SK-N-SH (cell line): Measurements from ENCODE around the gene PDIA4. TPM values are rescaled to one million over a fixed set of nuclear protein-coding genes. Genes with fewer than 3 reads are reported as not detected.
A peak's percentile ranks its signal among the peaks of the same experiment; 100 is the strongest.

Experiments
- CTCF ChIA-PET: fragments of 300-600, 350-600 bp; formaldehyde crosslinking; extraction: SDS; loops from one replicate; lab custom pipeline; 2021; lab: Yijun Ruan, JAX
- POLR2A ChIA-PET: fragments of 350-600 bp; sonication (Branson Sonifier 250); formaldehyde crosslinking; extraction: SDS; loops from one replicate; lab custom pipeline; 2020; ENCODE audit warnings: antibody characterized with exemption, inconsistent platforms; lab: Yijun Ruan, JAX
- DNase-seq: peaks from one replicate; pipeline ENCODE4 v3.0.0; 2012
- H2AFZ ChIP-seq: fragments of 200-600 bp; sonication (generic); 2 replicates; pipeline ENCODE4 v1.8.1; 2016; ENCODE audit warnings: antibody characterized with exemption, mild to moderate bottlenecking, low read depth
- H3F3A ChIP-seq: fragments of 200-600 bp; sonication (generic); replicated peaks from 2 replicates; pipeline ENCODE3; 2016; ENCODE audit warnings: antibody characterized with exemption, mild to moderate bottlenecking; ENCODE audit not compliant: insufficient read depth
- H3K27ac ChIP-seq, 2 experiments: fragments of 200-500 bp in 1 of 2; fragments of 200-600 bp in 1 of 2; sonication (Bioruptor generic) in 1 of 2; sonication (generic), shearing (Covaris generic) in 1 of 2; 2 replicates each; pipeline versions ENCODE4 v1.5.1 to v1.6.1; 2014 to 2016; ENCODE audit warnings: low read depth in 2 of 2, inconsistent platforms in 1 of 2, low read length in 1 of 2, mild to moderate bottlenecking in 1 of 2, mixed read lengths in 1 of 2
- H3K27me3 ChIP-seq: fragments of 200-600 bp; sonication (generic), shearing (Covaris generic); 2 replicates; pipeline ENCODE4 v1.6.1; 2016; ENCODE audit warnings: mixed run types; ENCODE audit not compliant: insufficient read depth
- H3K36me3 ChIP-seq, 2 experiments: fragments of 200-500 bp in 1 of 2; fragments of 200-600 bp in 1 of 2; sonication (Bioruptor generic) in 1 of 2; sonication (generic) in 1 of 2; replicated peaks in 1 of 2; 2 replicates each; pipeline versions ENCODE3 to v1.5.1; 2014 to 2016; ENCODE audit warnings: low read length in 1 of 2, mild to moderate bottlenecking in 1 of 2; ENCODE audit not compliant: insufficient read depth in 2 of 2, control insufficient read depth in 1 of 2
- H3K4me1 ChIP-seq, 2 experiments: fragments of 200-500 bp in 1 of 2; fragments of 200-600 bp in 1 of 2; sonication (Bioruptor generic) in 1 of 2; sonication (generic), shearing (Covaris generic) in 1 of 2; 2 replicates each; pipeline versions ENCODE4 v1.5.1 to v1.6.1; 2014 to 2016; ENCODE audit warnings: low read depth in 1 of 2, low read length in 1 of 2, mixed run types in 1 of 2; ENCODE audit not compliant: insufficient read depth in 2 of 2, control insufficient read depth in 1 of 2
- H3K4me2 ChIP-seq: fragments of 200-600 bp; sonication (generic), shearing (Covaris generic); 2 replicates; pipeline ENCODE4 v1.6.1; 2017; ENCODE audit warnings: mixed run types
- H3K4me3 ChIP-seq, 2 experiments: fragments of 200-500 bp in 1 of 2; fragments of 200-600 bp in 1 of 2; sonication (Bioruptor generic) in 1 of 2; sonication (generic), shearing (Covaris generic) in 1 of 2; 2 replicates each; pipeline versions ENCODE4 v1.5.1 to v1.8.1; 2014 to 2016; ENCODE audit warnings: low read depth in 2 of 2, inconsistent platforms in 1 of 2, low read length in 1 of 2, mild to moderate bottlenecking in 1 of 2, mixed read lengths in 1 of 2, moderate library complexity in 1 of 2
- H3K79me2 ChIP-seq: fragments of 200-600 bp; sonication (generic); 2 replicates; pipeline ENCODE4 v1.8.1; 2017; ENCODE audit warnings: mild to moderate bottlenecking; ENCODE audit not compliant: insufficient read depth
- H3K9ac ChIP-seq: fragments of 200-600 bp; sonication (generic); 2 replicates; pipeline ENCODE4 v1.6.1; 2017; ENCODE audit warnings: mixed run types
- H3K9me2 ChIP-seq: fragments of 200-600 bp; sonication (generic); 2 replicates; pipeline ENCODE4 v1.6.1; 2017; ENCODE audit warnings: mixed run types
- H3K9me3 ChIP-seq: fragments of 200-600 bp; sonication (generic); 2 replicates; pipeline ENCODE4 v1.6.1; 2017; ENCODE audit warnings: mixed run types, mild to moderate bottlenecking, moderate library complexity
- H4K20me1 ChIP-seq: fragments of 200-600 bp; sonication (generic); 2 replicates; pipeline ENCODE4 v1.6.1; 2017; ENCODE audit warnings: mild to moderate bottlenecking, mixed run types; ENCODE audit not compliant: insufficient read depth
- CHD2 ChIP-seq: fragments of 150-350 bp; IDR thresholded peaks from 2 replicates; pipeline ENCODE4 v1.6.1; 2018; ENCODE audit warnings: low read length; ENCODE audit not compliant: partially characterized antibody
- ELF1 ChIP-seq: IDR thresholded peaks from 2 replicates; pipeline ENCODE4 v1.4.0; 2012
- FOSL2 ChIP-seq: IDR thresholded peaks from 2 replicates; pipeline ENCODE4 v1.4.0; 2012; ENCODE audit warnings: low read depth, mild to moderate bottlenecking, moderate library complexity, borderline replicate concordance
- FOXJ3 ChIP-seq: sonication (generic); formaldehyde crosslinking; IDR thresholded peaks from 2 replicates; pipeline ENCODE4 v1.5.1; 2020; ENCODE audit warnings: mild to moderate bottlenecking, missing genetic modification reagents
- FOXM1 ChIP-seq: IDR thresholded peaks from 2 replicates; pipeline ENCODE4 v1.4.0; 2012; ENCODE audit warnings: low read depth, mild to moderate bottlenecking
- GATA2 ChIP-seq: sonication (generic); formaldehyde crosslinking; IDR thresholded peaks from 2 replicates; pipeline ENCODE4 v1.5.0; 2020; ENCODE audit warnings: mild to moderate bottlenecking, missing genetic modification reagents
- MXI1 ChIP-seq: IDR thresholded peaks from 2 replicates; pipeline ENCODE4 v1.6.1; 2012; ENCODE audit warnings: mild to moderate bottlenecking, low read depth, low read length, improper control_type of control experiment
- RAD21 ChIP-seq: IDR thresholded peaks from 2 replicates; pipeline ENCODE4 v1.6.1; 2012; ENCODE audit warnings: mild to moderate bottlenecking, low read length
- RCOR1 ChIP-seq: fragments of 150-350 bp; IDR thresholded peaks from 2 replicates; pipeline ENCODE4 v1.6.1; 2017; ENCODE audit warnings: antibody characterized with exemption, low read length
- RFX5 ChIP-seq: IDR thresholded peaks from 2 replicates; pipeline ENCODE4 v1.6.1; 2012; ENCODE audit warnings: mild to moderate bottlenecking, improper control_type of control experiment, low read length
- SIN3A ChIP-seq: IDR thresholded peaks from 2 replicates; pipeline ENCODE4 v1.6.1; 2012; ENCODE audit warnings: low read depth, mild to moderate bottlenecking, low read length, moderate library complexity, borderline replicate concordance
- SMC3 ChIP-seq: IDR thresholded peaks from 2 replicates; pipeline ENCODE4 v1.6.1; 2012; ENCODE audit warnings: low read depth, low read length, improper control_type of control experiment
- TEAD4 ChIP-seq: IDR thresholded peaks from 2 replicates; pipeline ENCODE4 v1.4.0; 2012; ENCODE audit warnings: mild to moderate bottlenecking, borderline replicate concordance; ENCODE audit not compliant: insufficient read depth
- YY1 ChIP-seq: IDR thresholded peaks from 2 replicates; pipeline ENCODE4 v1.4.0; 2012; ENCODE audit warnings: low read depth, mild to moderate bottlenecking
- WGBS: methylation state at CpG from one replicate; pipeline ENCODE4 v1.1.6; 2017; ENCODE audit warnings: low lambda C conversion rate; 5-methylcytosine and 5-hydroxymethylcytosine counted together
- polyA plus RNA-seq, 3 experiments: library from polyadenylated mRNA; depleted of rRNA; stranded (reverse); fragments of >200 nt; gene quantifications; 2 replicates each; pipeline ENCODE4 v1.2.3, GENCODE V29; 2012
- TF ChIP-seq, protein P1 (sequence below): fragments of 200-600 bp; sonication (generic); IDR thresholded peaks from 2 replicates; pipeline ENCODE4 v1.6.1; 2017; ENCODE audit warnings: antibody characterized with exemption, mild to moderate bottlenecking, moderate library complexity
- TF ChIP-seq, protein P2 (sequence below): IDR thresholded peaks from 2 replicates; pipeline ENCODE4 v1.4.0; 2012; ENCODE audit warnings: low read depth, borderline replicate concordance
- TF ChIP-seq, protein P3 (sequence below): IDR thresholded peaks from 2 replicates; pipeline ENCODE4; 2012
- TF ChIP-seq, protein P4 (sequence below): fragments of 150-350 bp; IDR thresholded peaks from 2 replicates; pipeline ENCODE4 v1.6.1; 2016; ENCODE audit warnings: mild to moderate bottlenecking, low read depth, low read length
- TF ChIP-seq, protein P5 (sequence below): fragments of 150-350 bp; IDR thresholded peaks from 2 replicates; pipeline ENCODE4 v1.6.1; 2017; ENCODE audit warnings: antibody characterized with exemption, low read length, low read depth, borderline replicate concordance

The PDIA4 gene
- polyA plus RNA-seq, 1 of the 3 experiments (the other 2 are of a cell fraction) = 400 TPM

DNA sequence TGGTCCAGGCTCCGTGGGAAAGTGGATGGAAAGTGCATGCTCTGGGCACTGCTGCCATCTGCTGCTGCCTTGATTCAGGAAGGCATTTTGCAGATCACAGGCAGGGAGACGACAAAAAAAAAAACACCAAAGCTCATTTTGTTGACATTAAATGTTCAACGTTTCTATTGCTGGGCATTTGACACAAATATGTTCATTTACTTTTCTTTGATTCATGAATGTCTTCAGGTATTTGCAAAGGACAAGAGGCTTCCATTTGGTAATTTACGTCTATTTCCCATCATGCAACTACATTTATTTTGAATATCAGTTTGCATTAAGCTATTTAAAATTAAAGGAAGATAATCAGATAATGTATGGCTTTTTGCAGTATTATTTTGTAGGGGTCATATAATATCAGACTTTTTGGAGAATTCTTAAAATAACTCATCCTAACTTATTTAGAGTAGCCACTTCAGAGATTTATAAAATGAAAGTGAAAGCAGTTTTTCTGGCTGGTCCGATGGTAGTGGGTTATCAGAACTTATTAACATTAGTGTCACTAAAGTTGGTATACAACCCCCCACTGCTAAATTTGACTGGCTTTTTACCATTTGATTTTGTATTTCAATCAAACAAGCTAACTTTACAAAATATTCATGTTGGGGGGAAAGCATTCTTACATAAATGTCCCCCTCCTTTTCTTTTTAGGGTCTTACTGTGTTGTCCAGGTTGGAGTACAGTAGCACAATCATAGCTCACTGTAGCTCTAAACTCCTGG, 65.3 kb downstream of the PDIA4 start:
- Histone ChIP-seq H3K9ac (peak overlapping the region; percentile 68), H3K4me2 (peak overlapping the region; percentile 74), H3K9me2 (no peaks in the 10 kb centered on the region), H3F3A (peaks cover 15% of the 10 kb centered on the region), H2AFZ (peak overlapping the region; percentile 90), H3K27ac (peak overlapping the region; percentile 24 to 73), H3K4me3 (peak overlapping the region; percentile 56 to 69), H3K79me2 (no peaks in the 10 kb centered on the region), H3K4me1 (no peaks in the 10 kb centered on the region; a peak in 2 of 4 replicates), H3K36me3 (no peaks in the 10 kb centered on the region), H3K27me3 (no peaks in the 10 kb centered on the region), H4K20me1 (no peaks in the 10 kb centered on the region), H3K9me3 (no peaks in the 10 kb centered on the region)
- DNase-seq = peak; percentile 82
- ChIA-PET CTCF (interaction anchor here (0.6 to 10.3 kb wide), 63 partner anchors 8 to 700 kb away, joined by 3 to 114 read pairs (median 4); partner anchors contain the start of gene PDIA4), POLR2A (interaction anchor here (0.7 to 1.4 kb wide), 4 partner anchors 20 to 440 kb away, joined by 3 read pairs; partner anchors contain the start of genes CUL1 and ZNF425)
- WGBS = 0% methylated on average over 5 of the region's 5 CpGs
- no peak for TF ChIP-seq ELF1
- TF ChIP-seq, protein P1, sequence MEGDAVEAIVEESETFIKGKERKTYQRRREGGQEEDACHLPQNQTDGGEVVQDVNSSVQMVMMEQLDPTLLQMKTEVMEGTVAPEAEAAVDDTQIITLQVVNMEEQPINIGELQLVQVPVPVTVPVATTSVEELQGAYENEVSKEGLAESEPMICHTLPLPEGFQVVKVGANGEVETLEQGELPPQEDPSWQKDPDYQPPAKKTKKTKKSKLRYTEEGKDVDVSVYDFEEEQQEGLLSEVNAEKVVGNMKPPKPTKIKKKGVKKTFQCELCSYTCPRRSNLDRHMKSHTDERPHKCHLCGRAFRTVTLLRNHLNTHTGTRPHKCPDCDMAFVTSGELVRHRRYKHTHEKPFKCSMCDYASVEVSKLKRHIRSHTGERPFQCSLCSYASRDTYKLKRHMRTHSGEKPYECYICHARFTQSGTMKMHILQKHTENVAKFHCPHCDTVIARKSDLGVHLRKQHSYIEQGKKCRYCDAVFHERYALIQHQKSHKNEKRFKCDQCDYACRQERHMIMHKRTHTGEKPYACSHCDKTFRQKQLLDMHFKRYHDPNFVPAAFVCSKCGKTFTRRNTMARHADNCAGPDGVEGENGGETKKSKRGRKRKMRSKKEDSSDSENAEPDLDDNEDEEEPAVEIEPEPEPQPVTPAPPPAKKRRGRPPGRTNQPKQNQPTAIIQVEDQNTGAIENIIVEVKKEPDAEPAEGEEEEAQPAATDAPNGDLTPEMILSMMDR = peak; percentile 100
- TF ChIP-seq, protein P2, sequence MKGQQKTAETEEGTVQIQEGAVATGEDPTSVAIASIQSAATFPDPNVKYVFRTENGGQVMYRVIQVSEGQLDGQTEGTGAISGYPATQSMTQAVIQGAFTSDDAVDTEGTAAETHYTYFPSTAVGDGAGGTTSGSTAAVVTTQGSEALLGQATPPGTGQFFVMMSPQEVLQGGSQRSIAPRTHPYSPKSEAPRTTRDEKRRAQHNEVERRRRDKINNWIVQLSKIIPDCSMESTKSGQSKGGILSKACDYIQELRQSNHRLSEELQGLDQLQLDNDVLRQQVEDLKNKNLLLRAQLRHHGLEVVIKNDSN = no peak
- peak; percentile 70 for TF ChIP-seq CHD2
- peak; percentile 78; the same call in 1 of the 2 replicates for TF ChIP-seq MXI1
- TF ChIP-seq, protein P3, sequence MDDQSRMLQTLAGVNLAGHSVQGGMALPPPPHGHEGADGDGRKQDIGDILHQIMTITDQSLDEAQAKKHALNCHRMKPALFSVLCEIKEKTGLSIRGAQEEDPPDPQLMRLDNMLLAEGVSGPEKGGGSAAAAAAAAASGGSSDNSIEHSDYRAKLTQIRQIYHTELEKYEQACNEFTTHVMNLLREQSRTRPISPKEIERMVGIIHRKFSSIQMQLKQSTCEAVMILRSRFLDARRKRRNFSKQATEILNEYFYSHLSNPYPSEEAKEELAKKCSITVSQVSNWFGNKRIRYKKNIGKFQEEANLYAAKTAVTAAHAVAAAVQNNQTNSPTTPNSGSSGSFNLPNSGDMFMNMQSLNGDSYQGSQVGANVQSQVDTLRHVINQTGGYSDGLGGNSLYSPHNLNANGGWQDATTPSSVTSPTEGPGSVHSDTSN = peak; percentile 65
- peak; percentile 95 for TF ChIP-seq SMC3
- TF ChIP-seq RFX5 = 0 out of 2 replicates have a peak, but pooled peaks have one; percentile 52
- peak; percentile 98 for TF ChIP-seq RAD21
- TF ChIP-seq SIN3A = peak; percentile 56; the same call in 1 of the 2 replicates
- peak; percentile 93 for TF ChIP-seq TEAD4
- peak; percentile 49; the same call in 1 of the 2 replicates for TF ChIP-seq RCOR1
- TF ChIP-seq FOSL2 = peak; percentile 54; the same call in 1 of the 2 replicates
- TF ChIP-seq, protein P4, sequence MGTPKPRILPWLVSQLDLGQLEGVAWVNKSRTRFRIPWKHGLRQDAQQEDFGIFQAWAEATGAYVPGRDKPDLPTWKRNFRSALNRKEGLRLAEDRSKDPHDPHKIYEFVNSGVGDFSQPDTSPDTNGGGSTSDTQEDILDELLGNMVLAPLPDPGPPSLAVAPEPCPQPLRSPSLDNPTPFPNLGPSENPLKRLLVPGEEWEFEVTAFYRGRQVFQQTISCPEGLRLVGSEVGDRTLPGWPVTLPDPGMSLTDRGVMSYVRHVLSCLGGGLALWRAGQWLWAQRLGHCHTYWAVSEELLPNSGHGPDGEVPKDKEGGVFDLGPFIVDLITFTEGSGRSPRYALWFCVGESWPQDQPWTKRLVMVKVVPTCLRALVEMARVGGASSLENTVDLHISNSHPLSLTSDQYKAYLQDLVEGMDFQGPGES = no peak
- no peak for TF ChIP-seq FOXM1
- TF ChIP-seq YY1 = 0 out of 2 replicates have a peak, but pooled peaks have one; percentile 20
- TF ChIP-seq, protein P5, sequence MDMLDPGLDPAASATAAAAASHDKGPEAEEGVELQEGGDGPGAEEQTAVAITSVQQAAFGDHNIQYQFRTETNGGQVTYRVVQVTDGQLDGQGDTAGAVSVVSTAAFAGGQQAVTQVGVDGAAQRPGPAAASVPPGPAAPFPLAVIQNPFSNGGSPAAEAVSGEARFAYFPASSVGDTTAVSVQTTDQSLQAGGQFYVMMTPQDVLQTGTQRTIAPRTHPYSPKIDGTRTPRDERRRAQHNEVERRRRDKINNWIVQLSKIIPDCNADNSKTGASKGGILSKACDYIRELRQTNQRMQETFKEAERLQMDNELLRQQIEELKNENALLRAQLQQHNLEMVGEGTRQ = no peak
- TF ChIP-seq GATA2 (CRISPR knock-in tag) = 0 out of 2 replicates have a peak, but pooled peaks have one; percentile 18
- TF ChIP-seq FOXJ3 (CRISPR knock-in tag) = 0 out of 2 replicates have a peak, but pooled peaks have one; percentile 16
